DND-41 (cell line): ENCODE data around the gene SEL1L.
"Not testable (repeated sequence)": the region's sequence is repeated elsewhere in the genome, so short reads cannot be mapped to it uniquely, and the experiment has no call there.

ENCODE experiments used
- ATAC-seq: fragments of 200-7000 bp; cut with Tn5 transposase; 3 replicates; pipeline ENCODE4 v1.9.1; 2021; ENCODE audit warnings: low read depth; ENCODE audit not compliant: insufficient read depth
- DNase-seq: peaks from one replicate; pipeline ENCODE4 v3.0.0-alpha.2; 2020
- H2AFZ ChIP-seq: 2 replicates; pipeline ENCODE4 v1.6.0; 2012; ENCODE audit warnings: low read depth, low read length
- H3K27ac ChIP-seq: 2 replicates; pipeline ENCODE4 v1.5.1; 2012; ENCODE audit warnings: low read length, inconsistent platforms
- H3K27me3 ChIP-seq: fragments of 200-600 bp; sonication (generic); 2 replicates; pipeline ENCODE4 v1.6.0; 2012; ENCODE audit warnings: low read length, mild to moderate bottlenecking, inconsistent platforms; ENCODE audit not compliant: insufficient read depth, poor library complexity
- H3K36me3 ChIP-seq: 2 replicates; pipeline ENCODE4 v1.5.1; 2012; ENCODE audit warnings: low read length, inconsistent platforms; ENCODE audit not compliant: insufficient read depth
- H3K4me1 ChIP-seq: 2 replicates; pipeline ENCODE4 v1.5.1; 2012; ENCODE audit warnings: mild to moderate bottlenecking, low read length; ENCODE audit not compliant: insufficient read depth
- H3K4me2 ChIP-seq: 2 replicates; pipeline ENCODE4 v1.6.0; 2012; ENCODE audit warnings: mild to moderate bottlenecking, moderate library complexity, low read length, inconsistent platforms; ENCODE audit not compliant: insufficient read depth
- H3K4me3 ChIP-seq, 2 experiments: fragments of 200-600 bp in 1 of 2; shearing (Covaris generic) in 1 of 2; 2 replicates each; pipeline ENCODE4 v1.5.1; 2012 to 2016; ENCODE audit warnings: inconsistent platforms in 2 of 2, low read length in 2 of 2, mild to moderate bottlenecking in 2 of 2, low read depth in 1 of 2, moderate library complexity in 1 of 2
- H3K79me2 ChIP-seq: 2 replicates; pipeline ENCODE4 v1.6.0; 2012; ENCODE audit warnings: low read length, inconsistent platforms; ENCODE audit not compliant: insufficient read depth
- H3K9ac ChIP-seq: 2 replicates; pipeline ENCODE4 v1.6.0; 2012; ENCODE audit warnings: low read depth, mild to moderate bottlenecking, inconsistent platforms, low read length, moderate library complexity
- H3K9me3 ChIP-seq: 2 replicates; pipeline ENCODE4 v1.5.1; 2012; ENCODE audit warnings: low read length, moderate library complexity, mild to moderate bottlenecking, inconsistent platforms; ENCODE audit not compliant: insufficient read depth, severe bottlenecking
- H4K20me1 ChIP-seq: 2 replicates; pipeline ENCODE4 v1.6.0; 2012; ENCODE audit warnings: low read length; ENCODE audit not compliant: insufficient read depth
- CTCF ChIP-seq: IDR thresholded peaks from 2 replicates; pipeline ENCODE4 v1.5.1; 2012; ENCODE audit warnings: borderline replicate concordance, low read length, moderate library complexity, mild to moderate bottlenecking; ENCODE audit not compliant: poor library complexity, severe bottlenecking; ENCODE audit errors: extremely low read depth
- EZH2 ChIP-seq: IDR thresholded peaks from 3 replicates; pipeline ENCODE4 v1.6.1; 2012; ENCODE audit warnings: borderline replicate concordance, low read depth, mild to moderate bottlenecking, moderate library complexity, low read length, inconsistent platforms; ENCODE audit not compliant: severe bottlenecking

The SEL1L gene

GRCh38 chr14:81464253-81465002, 69.2 kb downstream of the SEL1L start:
- Histone ChIP-seq H3K4me1 (peaks cover 16% of the 10 kb centered on the region; the same call in 1 of the 2 replicates), H3K36me3 (no peaks in the 10 kb centered on the region), H3K27me3 (no peaks in the 10 kb centered on the region), H3K9ac (peak overlapping the region; percentile 70), H3K79me2 (no peaks in the 10 kb centered on the region), H3K9me3 (no peaks in the 10 kb centered on the region), H2AFZ (peak overlapping the region; percentile 95), H3K4me3 (peak overlapping the region; percentile 59 to 75; a peak in 3 of 4 replicates), H4K20me1 (no peaks in the 10 kb centered on the region), H3K27ac (peak overlapping the region; percentile 98), H3K4me2 (peak overlapping the region; percentile 66)
- TF ChIP-seq CTCF (peak; percentile 96), EZH2 (no peak)
- peak; percentile 87 for ATAC-seq
- peak; percentile 74 for DNase-seq

GRCh38 chr14:81462356-81462755, 71.3 kb downstream of the SEL1L start:
- DNase-seq, H3K27ac ChIP-seq, H3K36me3 ChIP-seq, H4K20me1 ChIP-seq, H3K27me3 ChIP-seq, H3K9ac ChIP-seq, H3K4me3 ChIP-seq, H2AFZ ChIP-seq, H3K4me2 ChIP-seq, ATAC-seq, H3K79me2 ChIP-seq, H3K9me3 ChIP-seq: not testable (repeated sequence)
- H3K4me1 ChIP-seq, result peaks cover 15% of the 10 kb centered on the region; the same call in 1 of the 2 replicates

- DNase-seq (no peak), ATAC-seq (no peak)
- Histone ChIP-seq H2AFZ (0 out of 2 replicates have a peak overlapping the region, but pooled peaks have one; percentile 62), H3K27me3 (no peaks in the 10 kb centered on the region), H3K4me1 (peaks cover 7% of the 10 kb centered on the region; the same call in 1 of the 2 replicates), H3K36me3 (no peaks in the 10 kb centered on the region), H4K20me1 (no peaks in the 10 kb centered on the region), H3K27ac (no peak overlapping the region), H3K9me3 (no peaks in the 10 kb centered on the region), H3K4me2 (no peak overlapping the region), H3K4me3 (no peak overlapping the region), H3K79me2 (no peaks in the 10 kb centered on the region), H3K9ac (no peak overlapping the region)
- TF ChIP-seq CTCF (no peak), EZH2 (no peak)
Measured at GRCh38 chr14:81459912-81460311, 73.7 kb downstream of the SEL1L start.

- TF ChIP-seq CTCF, result no peak
- no peak for TF ChIP-seq EZH2
Measured at GRCh38 chr14:81458352-81458751, 75.3 kb downstream of the SEL1L start.

More at GRCh38 chr14:81458352-81458751, 75.3 kb downstream of the SEL1L start:
- H3K27me3 ChIP-seq, result no peaks in the 10 kb centered on the region
- H2AFZ ChIP-seq, result no peak overlapping the region
- no peak overlapping the region for H3K4me3 ChIP-seq
- no peak overlapping the region for H3K27ac ChIP-seq
- no peaks in the 10 kb centered on the region for H4K20me1 ChIP-seq
- H3K36me3 ChIP-seq, result no peaks in the 10 kb centered on the region
- no peaks in the 10 kb centered on the region for H3K9me3 ChIP-seq
- H3K4me1 ChIP-seq, result no peaks in the 10 kb centered on the region
- H3K9ac ChIP-seq, result no peak overlapping the region
- H3K79me2 ChIP-seq, result no peaks in the 10 kb centered on the region
- ATAC-seq (0 out of 3 replicates have a peak, but pooled peaks have one; percentile 24), DNase-seq (no peak)
- H3K4me2 ChIP-seq, result no peak overlapping the region
